CD4-positive, alpha-beta T cell treated with Interleukin-17A for 1 hour (primary cell): ENCODE results near the gene RPL36AL.
"Not testable (repeated sequence)": the region's sequence is repeated elsewhere in the genome, so short reads cannot be mapped to it uniquely, and the experiment has no call there.

Experiments used
- DNase-seq: peaks from one replicate; pipeline ENCODE4 v3.0.0-alpha.2; 2020

Gene RPL36AL

DNA sequence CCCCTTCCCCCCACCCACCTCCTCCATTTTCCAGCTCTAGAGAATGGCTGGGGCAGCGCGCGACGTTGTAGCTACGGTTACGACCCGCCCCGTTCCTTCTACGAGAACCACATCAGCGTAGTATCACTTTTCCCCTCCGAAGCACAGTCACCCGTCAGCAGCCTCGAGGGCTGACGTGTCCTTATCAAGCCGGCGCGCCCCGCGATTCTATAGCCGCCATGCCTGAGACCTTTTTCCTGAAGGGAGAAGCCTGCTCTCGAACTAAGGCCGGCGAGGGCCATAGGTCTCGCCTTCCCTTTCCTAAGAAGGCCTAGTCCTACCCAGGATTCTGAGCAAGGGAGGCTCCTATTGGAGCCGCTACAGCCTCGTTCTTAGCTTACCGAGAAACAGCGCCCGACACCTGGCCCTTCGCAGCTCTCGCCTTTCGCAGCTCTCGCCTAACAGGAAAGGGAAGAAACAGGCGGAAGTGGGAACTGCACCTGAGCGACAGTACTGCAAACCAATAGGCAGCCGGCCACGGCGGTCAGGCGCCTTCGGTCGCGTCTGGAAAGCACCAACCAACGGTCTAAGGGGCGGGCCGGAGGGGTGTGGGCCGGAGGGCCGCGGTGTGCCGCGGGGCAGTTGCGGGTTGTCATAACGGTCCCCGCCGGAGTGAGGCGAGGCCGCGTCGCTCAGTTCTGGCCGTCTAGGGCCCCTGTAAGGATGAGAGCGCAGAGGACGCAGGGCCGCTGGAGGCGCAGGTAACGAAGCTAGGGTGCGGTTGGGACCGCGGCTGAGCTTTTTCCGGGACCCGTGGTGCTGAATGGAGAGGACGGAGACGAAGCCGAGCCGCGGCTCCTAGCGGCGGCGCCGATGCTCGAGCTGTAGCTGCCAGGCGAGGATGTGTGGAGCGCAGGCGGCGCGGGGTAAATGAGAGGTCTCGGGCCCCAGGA is at the start of gene RPL36AL, which contains the start of gene MGAT2:
TSS of gene RPL36AL (minus strand) at position 445 of the 932 bp plus-strand sequence. CDS start 1,522 bp downstream, outside the sequence.
TSS of gene MGAT2 (plus strand) at position 618 of the 932 bp plus-strand sequence. CDS start 470 bp downstream, outside the sequence.
- DNase-seq = peak; percentile 95

- DNase-seq = no peak
Observed at GRCh38 chr14:49659526-49660455, 39.4 kb upstream of the RPL36AL start.

- DNase-seq = not testable (repeated sequence)
Observed at GRCh38 chr14:49657500-49657899, 37.1 kb upstream of the RPL36AL start.

- no peak for DNase-seq
Observed at GRCh38 chr14:49654511-49654910, 34.1 kb upstream of the RPL36AL start.

DNA sequence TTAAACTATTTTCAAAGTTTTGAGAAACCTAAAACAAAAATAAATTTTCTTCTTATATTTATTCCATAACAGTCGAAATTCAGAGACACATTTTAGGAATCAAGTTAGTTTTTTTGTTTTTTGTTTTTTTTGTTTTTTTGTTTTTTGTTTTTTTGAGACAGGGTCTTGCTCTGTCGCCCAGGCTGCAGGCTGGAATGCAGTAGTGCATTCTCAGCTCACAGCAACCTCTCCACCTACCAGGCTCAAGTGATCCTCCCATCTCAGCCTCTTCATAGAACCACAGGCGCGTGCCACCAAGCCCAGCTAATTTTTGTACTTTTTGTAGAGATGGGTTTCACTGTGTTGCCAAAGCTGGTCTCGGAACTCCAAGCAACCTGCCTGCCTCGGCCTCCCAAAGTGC is 33.1 kb upstream of the RPL36AL start:
- DNase-seq = no peak

DNA sequence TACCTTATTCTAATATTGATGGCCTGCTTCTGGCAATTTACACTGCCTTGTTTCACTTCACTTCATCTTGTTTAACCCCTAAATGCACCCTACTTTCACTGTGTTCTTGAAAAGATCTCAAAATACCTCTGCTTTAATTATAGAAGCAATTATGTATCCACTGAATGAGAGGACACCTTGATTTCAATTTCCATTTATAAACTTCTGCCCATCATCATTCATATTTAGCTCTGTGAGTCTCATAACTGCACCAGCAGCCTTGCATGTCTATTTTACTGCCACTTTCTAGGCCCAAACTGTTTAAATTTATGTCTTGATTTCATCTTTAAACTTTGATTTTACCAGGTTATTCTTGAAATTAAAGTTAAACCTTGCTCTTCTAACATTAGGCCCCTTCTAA is 21.7 kb upstream of the RPL36AL start:
- no peak for DNase-seq

- no peak for DNase-seq
Observed at GRCh38 chr14:49641697-49642129, 21.3 kb upstream of the RPL36AL start.

DNA sequence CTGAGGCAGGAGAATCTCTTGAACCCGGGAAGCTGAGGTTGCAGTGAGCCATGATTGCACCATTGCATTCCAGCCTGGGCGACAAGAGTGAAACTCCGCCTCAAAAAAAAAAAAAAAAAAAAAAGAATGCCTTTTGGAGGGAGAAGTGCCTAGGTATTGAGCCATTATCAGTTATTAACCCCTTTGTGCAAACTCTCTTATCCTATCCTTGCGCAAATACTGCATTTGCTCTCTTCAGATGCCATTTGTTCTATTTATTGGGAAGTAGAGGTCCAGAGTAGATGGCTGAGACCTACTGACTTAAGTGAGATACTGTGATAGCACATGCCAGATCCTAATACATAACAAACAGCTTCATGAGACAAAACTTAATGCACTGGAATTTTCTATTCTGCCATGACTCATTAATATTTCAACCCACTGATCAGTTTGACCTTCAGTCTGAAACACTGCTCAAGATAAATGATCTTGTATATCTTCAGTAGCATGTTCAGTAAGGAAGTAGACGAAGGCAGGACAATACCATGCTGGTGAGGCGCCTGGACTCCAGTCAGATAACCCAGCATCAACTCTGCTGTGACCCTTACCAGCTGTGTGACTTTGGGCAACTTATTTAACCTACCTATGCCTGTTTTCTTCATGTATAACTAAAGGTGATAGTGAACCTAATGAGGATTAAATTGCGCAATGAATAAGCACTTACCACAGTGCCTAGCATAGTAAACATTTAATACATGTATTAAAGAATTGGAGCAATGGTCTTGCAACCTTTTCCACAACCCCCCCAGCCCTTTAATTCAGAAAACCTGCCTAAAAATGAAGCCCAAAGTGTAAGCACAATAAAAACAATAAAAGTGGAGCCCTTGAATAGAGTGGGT is 20.4 kb upstream of the RPL36AL start:
- DNase-seq = no peak

GRCh38 chr14:49637534-49638078 is 17.2 kb upstream of the RPL36AL start:
- DNase-seq = no peak

DNA sequence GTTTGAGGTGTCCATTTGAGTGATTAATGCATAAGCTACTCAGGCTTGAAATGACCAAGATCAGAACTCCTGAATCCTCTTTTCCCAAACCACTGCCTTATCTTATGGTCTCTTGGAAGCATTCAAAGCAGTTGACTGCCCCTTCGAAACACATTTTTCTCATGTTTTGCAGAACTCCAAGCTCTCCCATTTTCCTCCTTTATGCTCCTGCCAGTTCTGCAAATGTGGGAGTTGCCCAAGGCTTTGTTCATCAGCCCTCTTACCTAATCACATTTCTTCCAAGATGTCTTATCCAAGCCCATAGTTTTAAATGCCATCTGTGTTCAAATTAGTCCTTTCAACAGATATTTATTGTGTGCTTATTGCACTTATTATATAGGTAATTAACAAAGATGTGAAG is 16.4 kb upstream of the RPL36AL start:
- no peak for DNase-seq

DNA sequence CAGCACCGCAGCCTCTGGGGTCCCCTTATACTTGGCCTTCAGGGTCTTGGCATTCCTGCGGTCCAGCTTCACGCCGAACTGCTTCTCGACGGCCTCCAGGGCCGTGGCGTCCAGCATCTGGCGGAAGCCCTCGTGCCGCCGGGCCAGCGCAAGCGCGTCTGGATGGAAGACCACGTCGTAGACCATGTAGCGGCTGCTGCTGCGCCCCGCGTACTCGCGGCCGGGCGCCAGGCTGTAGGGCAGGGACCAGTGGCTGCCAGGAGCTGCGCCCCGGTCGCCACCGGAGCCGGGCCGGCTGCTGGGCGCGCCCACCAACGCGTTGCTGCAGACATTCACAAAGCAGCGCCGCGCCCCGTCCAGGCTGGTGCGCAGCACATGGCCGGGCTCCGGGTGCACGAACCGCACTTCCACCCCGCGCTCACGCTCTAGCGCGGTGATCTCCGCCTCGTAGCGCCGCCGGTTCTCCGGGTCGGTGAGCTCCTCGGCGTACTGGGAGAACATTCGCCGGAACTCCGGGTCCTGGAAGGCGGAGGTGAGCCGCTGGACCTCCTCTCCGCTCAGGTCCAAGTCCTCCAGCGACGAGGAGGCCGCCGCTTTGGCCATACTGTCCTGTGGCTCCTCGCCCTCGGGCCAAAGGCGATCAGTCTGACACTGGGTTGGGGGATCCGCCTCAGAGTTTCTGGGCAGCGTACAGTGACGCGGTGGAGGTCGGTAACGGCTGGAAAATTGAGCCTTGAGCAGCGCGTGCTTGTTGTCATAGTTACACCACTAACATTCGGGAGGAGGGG is 14.3 kb upstream of the RPL36AL start, which contains the start of gene DNAAF2:
TSS of gene DNAAF2 (minus strand) at position 698 of the 788 bp plus-strand sequence. CDS start at position 603, 95 bp downstream.
- DNase-seq = peak; percentile 84

DNA sequence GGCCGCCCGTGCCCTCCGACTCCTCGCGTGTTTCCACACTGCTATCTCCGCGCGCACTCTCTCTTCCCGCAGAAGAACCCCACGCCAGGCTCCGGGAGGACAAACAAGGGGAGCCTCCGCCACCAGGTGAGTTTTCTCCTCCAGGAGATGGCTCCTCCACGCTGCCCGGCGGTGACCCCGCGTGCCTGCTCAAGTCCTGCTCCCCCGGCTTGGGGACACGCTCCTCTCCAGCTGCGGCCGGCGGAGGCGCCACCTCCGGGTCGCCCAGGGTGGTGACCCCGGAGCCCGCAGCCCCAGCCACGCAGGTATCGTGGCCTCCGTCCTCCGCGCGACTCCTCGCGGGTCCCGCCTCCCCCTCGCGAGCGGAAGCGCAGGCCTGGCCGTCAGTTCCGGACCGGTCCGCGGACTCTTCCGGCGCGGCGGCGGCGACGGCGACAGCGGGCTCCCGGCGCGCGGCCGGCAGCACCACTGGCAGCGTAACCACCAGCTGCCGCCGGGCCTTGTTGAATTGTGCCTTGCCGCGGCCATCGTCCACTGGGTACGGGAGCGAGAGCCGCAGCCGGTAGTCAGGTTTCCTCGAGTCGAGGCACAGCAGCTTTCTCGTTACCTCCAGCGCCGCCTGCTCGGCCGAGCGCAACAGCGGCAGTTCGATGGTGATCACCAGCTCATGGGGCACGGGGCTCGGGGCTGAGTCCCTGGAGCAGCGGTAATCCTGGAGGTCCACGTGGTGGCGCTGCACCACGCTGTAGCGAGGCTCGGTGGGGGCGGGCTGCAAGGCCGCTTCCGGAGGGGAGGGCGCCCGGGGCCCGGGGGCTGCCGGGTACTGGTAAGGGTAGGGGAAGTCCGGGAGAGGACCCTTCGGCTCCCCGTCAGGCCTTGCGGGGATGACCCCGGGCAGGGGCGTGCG is 13.5 kb upstream of the RPL36AL start:
- DNase-seq = peak; percentile 95

- peak; percentile 76 for DNase-seq
Observed at GRCh38 chr14:49623941-49624839, 3.8 kb upstream of the RPL36AL start.

- DNase-seq = no peak
Observed at GRCh38 chr14:49623387-49623786, 3.0 kb upstream of the RPL36AL start.

DNA sequence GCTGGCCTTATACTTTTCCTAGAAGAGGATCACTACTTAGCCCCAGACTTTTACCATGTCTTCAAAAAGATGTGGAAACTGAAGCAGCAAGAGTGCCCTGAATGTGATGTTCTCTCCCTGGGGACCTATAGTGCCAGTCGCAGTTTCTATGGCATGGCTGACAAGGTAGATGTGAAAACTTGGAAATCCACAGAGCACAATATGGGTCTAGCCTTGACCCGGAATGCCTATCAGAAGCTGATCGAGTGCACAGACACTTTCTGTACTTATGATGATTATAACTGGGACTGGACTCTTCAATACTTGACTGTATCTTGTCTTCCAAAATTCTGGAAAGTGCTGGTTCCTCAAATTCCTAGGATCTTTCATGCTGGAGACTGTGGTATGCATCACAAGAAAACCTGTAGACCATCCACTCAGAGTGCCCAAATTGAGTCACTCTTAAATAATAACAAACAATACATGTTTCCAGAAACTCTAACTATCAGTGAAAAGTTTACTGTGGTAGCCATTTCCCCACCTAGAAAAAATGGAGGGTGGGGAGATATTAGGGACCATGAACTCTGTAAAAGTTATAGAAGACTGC is 1.7 kb upstream of the RPL36AL start:
- no peak for DNase-seq

DNA sequence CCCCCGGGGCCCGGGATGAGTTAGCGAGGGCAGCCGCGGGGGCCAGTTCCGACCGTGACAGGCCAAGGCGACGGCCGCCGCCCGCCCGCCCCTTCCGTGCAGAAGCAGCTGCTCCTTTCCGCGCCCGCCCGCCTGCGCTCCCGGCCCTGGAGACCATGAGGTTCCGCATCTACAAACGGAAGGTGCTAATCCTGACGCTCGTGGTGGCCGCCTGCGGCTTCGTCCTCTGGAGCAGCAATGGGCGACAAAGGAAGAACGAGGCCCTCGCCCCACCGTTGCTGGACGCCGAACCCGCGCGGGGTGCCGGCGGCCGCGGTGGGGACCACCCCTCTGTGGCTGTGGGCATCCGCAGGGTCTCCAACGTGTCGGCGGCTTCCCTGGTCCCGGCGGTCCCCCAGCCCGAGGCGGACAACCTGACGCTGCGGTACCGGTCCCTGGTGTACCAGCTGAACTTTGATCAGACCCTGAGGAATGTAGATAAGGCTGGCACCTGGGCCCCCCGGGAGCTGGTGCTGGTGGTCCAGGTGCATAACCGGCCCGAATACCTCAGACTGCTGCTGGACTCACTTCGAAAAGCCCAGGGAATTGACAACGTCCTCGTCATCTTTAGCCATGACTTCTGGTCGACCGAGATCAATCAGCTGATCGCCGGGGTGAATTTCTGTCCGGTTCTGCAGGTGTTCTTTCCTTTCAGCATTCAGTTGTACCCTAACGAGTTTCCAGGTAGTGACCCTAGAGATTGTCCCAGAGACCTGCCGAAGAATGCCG is 872 bp upstream of the RPL36AL start:
- no peak for DNase-seq

- no peak for DNase-seq
Observed at GRCh38 chr14:49619730-49620129, 696 bp downstream of the RPL36AL start.
